ENCODE results near the gene RNU6-1. TPM values are rescaled to one million over a fixed set of nuclear protein-coding genes. Genes with fewer than 3 reads are reported as not detected.

RNU6-1 gene
- total and polyA plus RNA-seq, 2 donors from 2014 or later: not detected

DNA sequence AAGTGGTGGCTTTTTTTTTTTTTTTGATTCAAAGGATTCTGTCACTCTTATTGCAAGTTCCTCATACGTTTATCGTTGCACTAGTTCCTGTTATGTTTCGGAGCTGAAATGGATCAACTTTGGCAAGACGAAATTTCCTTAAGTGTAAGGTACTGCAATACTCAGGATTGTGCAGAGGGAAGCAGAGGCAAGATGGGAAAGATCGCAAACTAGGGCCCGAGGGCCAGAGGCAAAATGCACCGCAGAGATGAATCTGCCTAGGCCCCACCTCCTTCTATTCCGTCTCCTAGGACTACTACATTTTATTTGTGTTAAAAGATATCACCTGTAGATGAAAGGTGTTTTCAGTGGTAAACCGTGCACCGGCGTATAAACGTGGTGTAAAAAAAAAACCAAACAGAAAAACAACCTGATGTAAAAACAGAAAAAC is 331 bp downstream of the RNU6-1 start:
- TF ChIP-seq, protein P1, sequence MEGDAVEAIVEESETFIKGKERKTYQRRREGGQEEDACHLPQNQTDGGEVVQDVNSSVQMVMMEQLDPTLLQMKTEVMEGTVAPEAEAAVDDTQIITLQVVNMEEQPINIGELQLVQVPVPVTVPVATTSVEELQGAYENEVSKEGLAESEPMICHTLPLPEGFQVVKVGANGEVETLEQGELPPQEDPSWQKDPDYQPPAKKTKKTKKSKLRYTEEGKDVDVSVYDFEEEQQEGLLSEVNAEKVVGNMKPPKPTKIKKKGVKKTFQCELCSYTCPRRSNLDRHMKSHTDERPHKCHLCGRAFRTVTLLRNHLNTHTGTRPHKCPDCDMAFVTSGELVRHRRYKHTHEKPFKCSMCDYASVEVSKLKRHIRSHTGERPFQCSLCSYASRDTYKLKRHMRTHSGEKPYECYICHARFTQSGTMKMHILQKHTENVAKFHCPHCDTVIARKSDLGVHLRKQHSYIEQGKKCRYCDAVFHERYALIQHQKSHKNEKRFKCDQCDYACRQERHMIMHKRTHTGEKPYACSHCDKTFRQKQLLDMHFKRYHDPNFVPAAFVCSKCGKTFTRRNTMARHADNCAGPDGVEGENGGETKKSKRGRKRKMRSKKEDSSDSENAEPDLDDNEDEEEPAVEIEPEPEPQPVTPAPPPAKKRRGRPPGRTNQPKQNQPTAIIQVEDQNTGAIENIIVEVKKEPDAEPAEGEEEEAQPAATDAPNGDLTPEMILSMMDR (IDR thresholded peaks at IDR 0.05; ENCODE audit: borderline replicate concordance, extremely low read depth, insufficient read depth): no peak
- H3K27ac ChIP-seq (ENCODE audit: low read depth in 2 of 2, low read length in 2 of 2): peak overlapping the region; percentile 94 to 99
- intact Hi-C loops (cut with DNase I): loop anchor here (10.0 kb wide), 1 partner anchor 375 kb away; no protein-coding TSS in a partner anchor

DNA sequence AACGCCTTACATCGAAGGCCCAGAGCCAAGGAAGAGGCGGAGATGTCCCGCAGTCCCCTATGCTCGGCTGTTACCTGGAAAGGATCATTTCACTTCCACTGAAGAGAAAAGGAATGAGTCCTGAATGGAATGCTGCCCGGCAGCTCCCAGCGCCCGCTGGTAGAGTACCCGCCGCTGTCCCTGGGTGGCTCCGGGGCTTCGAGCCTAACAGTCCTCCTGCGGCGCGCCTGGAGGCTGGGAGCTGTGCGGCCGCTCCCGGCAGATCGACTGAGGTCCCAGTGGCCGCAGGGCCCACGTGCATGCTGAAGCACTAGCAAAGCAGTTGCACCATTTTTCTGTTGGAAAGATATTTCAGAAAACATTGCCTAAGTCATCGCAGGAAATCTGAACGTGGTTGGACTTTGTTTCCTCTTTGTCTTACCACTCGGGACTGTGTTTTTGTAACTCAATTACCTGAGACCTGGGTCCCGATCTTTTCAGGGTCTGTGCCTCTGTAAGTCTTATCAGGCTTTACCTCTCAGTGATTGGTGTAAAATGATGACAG is 984 bp downstream of the RNU6-1 start:
- Histone ChIP-seq H3K9me3 (ENCODE audit: control insufficient read depth in 2 of 3, insufficient read depth in 1 of 3, low read length in 3 of 3) (no peaks in the 10 kb centered on the region), H3K27ac (ENCODE audit: low read depth in 2 of 2, low read length in 2 of 2) (no peak overlapping the region), H3K4me1 (ENCODE audit: control insufficient read depth in 2 of 3, insufficient read depth in 2 of 3, low read depth in 1 of 3, low read length in 3 of 3) (peaks cover 0 to 24% (median 24%) of the 10 kb centered on the region in 3 donors), H3K9ac (ENCODE audit: low read length in 3 of 3) (peak overlapping the region in 2 of 3 donors; percentile 37 to 55), H3K27me3 (ENCODE audit: control insufficient read depth, insufficient read depth, low read length) (peaks cover 6% of the 10 kb centered on the region), H3K36me3 (ENCODE audit: control insufficient read depth in 2 of 3, insufficient read depth in 3 of 3, low read length in 3 of 3) (no peaks in the 10 kb centered on the region), H3K4me3 (ENCODE audit: low read length in 3 of 3) (peak overlapping the region; percentile 57 to 80 (median 78))
- intact Hi-C loops (cut with DNase I): loop anchor here (10.0 kb wide), 1 partner anchor 374 kb away; no protein-coding TSS in a partner anchor
- TF ChIP-seq, protein P1 (IDR thresholded peaks at IDR 0.05; ENCODE audit: borderline replicate concordance, extremely low read depth, insufficient read depth): no peak
- FAIRE-seq (no peak), DNase-seq (peak; percentile 77 to 90 (median 84))

More for the DNA sequence above, 331 bp downstream of the RNU6-1 start:
- Histone ChIP-seq H3K4me3 (ENCODE audit: low read length in 3 of 3) (peak overlapping the region; percentile 78 to 82 (median 80)), H3K9me3 (ENCODE audit: control insufficient read depth in 2 of 3, insufficient read depth in 1 of 3, low read length in 3 of 3) (no peaks in the 10 kb centered on the region), H3K27me3 (ENCODE audit: control insufficient read depth, insufficient read depth, low read length) (peaks cover 4% of the 10 kb centered on the region), H3K4me1 (ENCODE audit: control insufficient read depth in 2 of 3, insufficient read depth in 2 of 3, low read depth in 1 of 3, low read length in 3 of 3) (peaks cover 3 to 28% (median 23%) of the 10 kb centered on the region in 3 donors), H3K9ac (ENCODE audit: low read length in 3 of 3) (peak overlapping the region; percentile 50 to 90 (median 58)), H3K36me3 (ENCODE audit: control insufficient read depth in 2 of 3, insufficient read depth in 3 of 3, low read length in 3 of 3) (no peaks in the 10 kb centered on the region)
- FAIRE-seq (no peak), DNase-seq (peak in 2 of 5 donors; percentile 61 to 64)

DNA sequence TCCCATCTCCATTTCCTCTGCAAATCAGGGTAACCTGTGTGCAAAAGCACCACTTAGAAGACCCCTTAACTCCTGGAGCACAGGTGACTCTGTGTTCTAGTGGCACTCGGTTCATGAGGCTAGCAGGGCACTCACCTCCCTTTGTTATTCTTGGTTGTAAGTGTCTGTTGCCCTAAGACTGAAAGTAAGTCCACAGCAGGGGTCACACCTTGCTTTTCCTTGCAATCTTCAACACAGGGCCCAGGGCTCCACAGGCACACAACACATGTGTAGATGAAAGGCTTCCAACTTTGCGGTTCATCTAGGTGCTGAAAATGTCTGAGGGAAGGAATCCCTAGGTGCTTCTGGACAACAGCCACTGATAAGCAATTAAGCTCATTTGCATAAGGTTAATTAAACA is 2.9 kb downstream of the RNU6-1 start:
- H3K9ac ChIP-seq (ENCODE audit: low read length in 3 of 3): no peak overlapping the region
- no peak overlapping the region for H3K4me3 ChIP-seq (ENCODE audit: low read length in 3 of 3)
- peak in 1 of 5 donors; percentile 24 for DNase-seq
- H3K27ac ChIP-seq (ENCODE audit: low read depth in 2 of 2, low read length in 2 of 2): no peak overlapping the region
- H3K27me3 ChIP-seq (ENCODE audit: control insufficient read depth, insufficient read depth, low read length): peaks cover 22% of the 10 kb centered on the region
- H3K4me1 ChIP-seq (ENCODE audit: control insufficient read depth in 2 of 3, insufficient read depth in 2 of 3, low read depth in 1 of 3, low read length in 3 of 3): peaks cover 0 to 31% (median 19%) of the 10 kb centered on the region in 3 donors
- H3K9me3 ChIP-seq (ENCODE audit: control insufficient read depth in 2 of 3, insufficient read depth in 1 of 3, low read length in 3 of 3): no peaks in the 10 kb centered on the region
- intact Hi-C loops (cut with DNase I): loop anchor here (10.0 kb wide), 1 partner anchor 372 kb away; no protein-coding TSS in a partner anchor
- H3K36me3 ChIP-seq (ENCODE audit: control insufficient read depth in 2 of 3, insufficient read depth in 3 of 3, low read length in 3 of 3): no peaks in the 10 kb centered on the region
- TF ChIP-seq, protein P1 (IDR thresholded peaks at IDR 0.05; ENCODE audit: borderline replicate concordance, extremely low read depth, insufficient read depth): no peak
- no peak for FAIRE-seq
